HEK293 (cell line): ENCODE measurements around the gene NAA80.
A peak's percentile ranks its signal among the peaks of the same experiment; 100 is the strongest.

Experiments used
- BCL6B ChIP-seq: fragments of 450-650 bp; formaldehyde crosslinking; IDR thresholded peaks from 2 replicates; pipeline ENCODE4 v1.5.1; 2017; ENCODE audit warnings: missing biosample characterization, missing genetic modification characterization
- HIC1 ChIP-seq: fragments of 450-650 bp; formaldehyde crosslinking; IDR thresholded peaks from 2 replicates; pipeline ENCODE4 v1.5.1; 2016; ENCODE audit warnings: missing biosample characterization, missing genetic modification characterization
- HOXD13 ChIP-seq: sonication (generic); formaldehyde crosslinking; IDR thresholded peaks from 2 replicates; pipeline ENCODE4 v1.8.0; 2022; ENCODE audit warnings: missing genetic modification reagents, borderline replicate concordance
- KLF8 ChIP-seq: fragments of 450-650 bp; formaldehyde crosslinking; IDR thresholded peaks from 2 replicates; pipeline ENCODE4 v1.5.1; 2016; ENCODE audit warnings: missing biosample characterization, missing genetic modification characterization
- OVOL3 ChIP-seq: fragments of 450-650 bp; formaldehyde crosslinking; IDR thresholded peaks from 2 replicates; pipeline ENCODE4 v1.5.1; 2016; ENCODE audit warnings: missing biosample characterization, missing genetic modification characterization
- RBAK ChIP-seq: fragments of 450-650 bp; formaldehyde crosslinking; IDR thresholded peaks from 2 replicates; pipeline ENCODE4 v1.5.1; 2016; ENCODE audit warnings: missing biosample characterization, missing genetic modification characterization
- SCRT2 ChIP-seq: fragments of 450-650 bp; formaldehyde crosslinking; IDR thresholded peaks from 2 replicates; pipeline ENCODE4 v1.5.1; 2016; ENCODE audit warnings: missing biosample characterization, missing genetic modification characterization
- SP3 ChIP-seq: fragments of 450-650 bp; formaldehyde crosslinking; IDR thresholded peaks from 2 replicates; pipeline ENCODE4 v1.5.1; 2016; ENCODE audit warnings: missing biosample characterization, missing genetic modification characterization
- TCF7L2 ChIP-seq: IDR thresholded peaks from 2 replicates; pipeline ENCODE4 v1.6.1; 2011; ENCODE audit warnings: low read depth, mild to moderate bottlenecking, inconsistent platforms, low read length, moderate library complexity, borderline replicate concordance
- ZBTB21 ChIP-seq: fragments of 450-650 bp; formaldehyde crosslinking; IDR thresholded peaks from 2 replicates; pipeline ENCODE4 v1.5.1; 2017; ENCODE audit warnings: missing biosample characterization, missing genetic modification characterization
- ZBTB8A ChIP-seq: fragments of 450-650 bp; formaldehyde crosslinking; IDR thresholded peaks from 2 replicates; pipeline ENCODE4 v1.5.1; 2016; ENCODE audit warnings: missing biosample characterization, missing genetic modification characterization
- ZEB2 ChIP-seq: fragments of 450-650 bp; formaldehyde crosslinking; IDR thresholded peaks from 2 replicates; pipeline ENCODE4 v1.5.1; 2016; ENCODE audit warnings: missing biosample characterization, missing genetic modification characterization
- ZFP69B ChIP-seq: fragments of 450-650 bp; formaldehyde crosslinking; IDR thresholded peaks from 2 replicates; pipeline ENCODE4 v1.5.1; 2016; ENCODE audit warnings: missing biosample characterization, missing genetic modification characterization
- ZNF18 ChIP-seq: fragments of 450-650 bp; formaldehyde crosslinking; IDR thresholded peaks from 2 replicates; pipeline ENCODE4 v1.5.1; 2016; ENCODE audit warnings: missing biosample characterization, missing genetic modification characterization
- ZNF26 ChIP-seq: fragments of 450-650 bp; formaldehyde crosslinking; IDR thresholded peaks from 2 replicates; pipeline ENCODE4 v1.5.1; 2016; ENCODE audit warnings: missing biosample characterization, missing genetic modification characterization
- ZNF280C ChIP-seq: fragments of 450-650 bp; formaldehyde crosslinking; IDR thresholded peaks from 2 replicates; pipeline ENCODE4 v1.5.1; 2016; ENCODE audit warnings: missing biosample characterization, missing genetic modification characterization
- ZNF292 ChIP-seq: fragments of 450-650 bp; formaldehyde crosslinking; IDR thresholded peaks from 2 replicates; pipeline ENCODE4 v1.5.1; 2016; ENCODE audit warnings: low read depth, missing biosample characterization, missing genetic modification characterization, borderline replicate concordance
- ZNF302 ChIP-seq: fragments of 450-650 bp; formaldehyde crosslinking; IDR thresholded peaks from 2 replicates; pipeline ENCODE4 v1.5.1; 2016; ENCODE audit warnings: missing biosample characterization, missing genetic modification characterization, low read depth
- ZNF335 ChIP-seq: fragments of 450-650 bp; formaldehyde crosslinking; conservative IDR thresholded peaks from 2 replicates; pipeline ENCODE4 v1.5.1; 2016; ENCODE audit warnings: missing biosample characterization, missing genetic modification characterization
- ZNF350 ChIP-seq: fragments of 450-650 bp; formaldehyde crosslinking; IDR thresholded peaks from 2 replicates; pipeline ENCODE4 v1.5.0; 2017; ENCODE audit warnings: missing biosample characterization, mild to moderate bottlenecking, missing genetic modification characterization
- ZNF366 ChIP-seq: fragments of 450-650 bp; formaldehyde crosslinking; conservative IDR thresholded peaks from 2 replicates; pipeline ENCODE4 v1.5.1; 2016; ENCODE audit warnings: missing biosample characterization, missing genetic modification characterization
- ZNF391 ChIP-seq: fragments of 450-650 bp; formaldehyde crosslinking; IDR thresholded peaks from 2 replicates; pipeline ENCODE4 v1.5.1; 2016; ENCODE audit warnings: low read depth, missing biosample characterization, missing genetic modification characterization, borderline replicate concordance
- ZNF394 ChIP-seq: fragments of 450-650 bp; formaldehyde crosslinking; IDR thresholded peaks from 2 replicates; pipeline ENCODE4 v1.5.1; 2016; ENCODE audit warnings: missing biosample characterization, missing genetic modification characterization, mild to moderate bottlenecking, moderate library complexity, borderline replicate concordance
- ZNF433 ChIP-seq: fragments of 450-650 bp; formaldehyde crosslinking; IDR thresholded peaks from 2 replicates; pipeline ENCODE4 v1.5.1; 2016; ENCODE audit warnings: missing biosample characterization, missing genetic modification characterization, low read depth
- ZNF449 ChIP-seq: fragments of 450-650 bp; formaldehyde crosslinking; IDR thresholded peaks from 2 replicates; pipeline ENCODE4 v1.5.1; 2017; ENCODE audit warnings: missing biosample characterization, mild to moderate bottlenecking, missing genetic modification characterization, moderate library complexity
- ZNF560 ChIP-seq: fragments of 450-650 bp; formaldehyde crosslinking; IDR thresholded peaks from 2 replicates; pipeline ENCODE4 v1.5.1; 2017; ENCODE audit warnings: missing biosample characterization, missing genetic modification characterization, borderline replicate concordance
- ZNF664 ChIP-seq: fragments of 450-650 bp; formaldehyde crosslinking; IDR thresholded peaks from 2 replicates; pipeline ENCODE4 v1.5.1; 2016; ENCODE audit warnings: missing biosample characterization, missing genetic modification characterization
- ZNF76 ChIP-seq: fragments of 450-650 bp; formaldehyde crosslinking; IDR thresholded peaks from 2 replicates; pipeline ENCODE4; 2016; ENCODE audit warnings: low read depth, missing biosample characterization, missing genetic modification characterization, borderline replicate concordance
- ZNF843 ChIP-seq: fragments of 450-650 bp; formaldehyde crosslinking; IDR thresholded peaks from 2 replicates; pipeline ENCODE4 v1.5.1; 2016; ENCODE audit warnings: missing biosample characterization, missing genetic modification characterization

The NAA80 gene

GRCh38 chr3:50264964-50265485, 34.2 kb downstream of the NAA80 start (continued):
- no peak for TF ChIP-seq KLF8
- TF ChIP-seq ZNF560 (tag by site-specific recombination): no peak
- TF ChIP-seq ZBTB21 (tag by site-specific recombination): no peak
- no peak for TF ChIP-seq ZNF302 (tag by site-specific recombination)
- no peak for TF ChIP-seq HOXD13 (CRISPR knock-in tag)
- peak; percentile 64; the same call in 1 of the 2 replicates for TF ChIP-seq SP3 (tag by site-specific recombination)
- TF ChIP-seq ZNF843 (tag by site-specific recombination): no peak
- no peak for TF ChIP-seq ZNF18 (tag by site-specific recombination)
- TF ChIP-seq HIC1 (tag by site-specific recombination): no peak
- no peak for TF ChIP-seq ZNF449
- TF ChIP-seq BCL6B (tag by site-specific recombination): no peak
- TF ChIP-seq ZBTB8A (tag by site-specific recombination): no peak; the same call in 1 of the 2 replicates
- peak; percentile 42 for TF ChIP-seq ZNF335 (tag by site-specific recombination)
- no peak for TF ChIP-seq ZNF394 (tag by site-specific recombination)
- TF ChIP-seq ZNF292 (tag by site-specific recombination): no peak
- TF ChIP-seq ZEB2 (tag by site-specific recombination): no peak
- no peak for TF ChIP-seq ZNF76 (tag by site-specific recombination)
- TF ChIP-seq ZFP69B (tag by site-specific recombination): no peak
- no peak for TF ChIP-seq RBAK (tag by site-specific recombination)
- no peak for TF ChIP-seq ZNF391
- TF ChIP-seq ZNF280C (tag by site-specific recombination): no peak
- no peak for TF ChIP-seq ZNF433
- TF ChIP-seq ZNF350 (tag by site-specific recombination): no peak
- TF ChIP-seq ZNF664 (tag by site-specific recombination): no peak
- TF ChIP-seq ZNF26 (tag by site-specific recombination): no peak
- TF ChIP-seq TCF7L2: no peak
- TF ChIP-seq OVOL3 (tag by site-specific recombination): no peak
- no peak for TF ChIP-seq SCRT2 (tag by site-specific recombination)
- peak; percentile 8; the same call in 1 of the 2 replicates for TF ChIP-seq ZNF366 (tag by site-specific recombination)
